Measurements from ENCODE around the gene CYRIA.

DNA sequence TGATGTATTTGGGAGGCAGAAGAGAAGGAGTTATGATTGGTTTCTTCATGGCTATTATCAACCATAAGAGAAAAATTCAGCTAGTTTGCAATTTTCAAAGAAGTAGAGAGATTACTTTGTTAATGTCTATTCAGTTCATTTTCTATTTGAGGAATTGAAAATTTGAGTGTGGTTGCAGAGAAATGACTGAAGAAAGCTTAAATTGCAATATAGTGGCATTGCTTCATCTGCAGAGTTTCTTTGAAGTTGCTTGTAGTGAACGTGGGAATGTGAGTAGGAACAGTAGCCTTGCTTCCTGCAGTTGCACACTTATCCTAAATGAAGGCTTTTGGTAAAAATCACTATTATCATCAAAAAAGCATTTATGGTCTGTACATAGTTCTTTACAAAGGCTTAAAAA lies 14.7 kb upstream of the CYRIA start:
- TF ChIP-seq, protein P1, sequence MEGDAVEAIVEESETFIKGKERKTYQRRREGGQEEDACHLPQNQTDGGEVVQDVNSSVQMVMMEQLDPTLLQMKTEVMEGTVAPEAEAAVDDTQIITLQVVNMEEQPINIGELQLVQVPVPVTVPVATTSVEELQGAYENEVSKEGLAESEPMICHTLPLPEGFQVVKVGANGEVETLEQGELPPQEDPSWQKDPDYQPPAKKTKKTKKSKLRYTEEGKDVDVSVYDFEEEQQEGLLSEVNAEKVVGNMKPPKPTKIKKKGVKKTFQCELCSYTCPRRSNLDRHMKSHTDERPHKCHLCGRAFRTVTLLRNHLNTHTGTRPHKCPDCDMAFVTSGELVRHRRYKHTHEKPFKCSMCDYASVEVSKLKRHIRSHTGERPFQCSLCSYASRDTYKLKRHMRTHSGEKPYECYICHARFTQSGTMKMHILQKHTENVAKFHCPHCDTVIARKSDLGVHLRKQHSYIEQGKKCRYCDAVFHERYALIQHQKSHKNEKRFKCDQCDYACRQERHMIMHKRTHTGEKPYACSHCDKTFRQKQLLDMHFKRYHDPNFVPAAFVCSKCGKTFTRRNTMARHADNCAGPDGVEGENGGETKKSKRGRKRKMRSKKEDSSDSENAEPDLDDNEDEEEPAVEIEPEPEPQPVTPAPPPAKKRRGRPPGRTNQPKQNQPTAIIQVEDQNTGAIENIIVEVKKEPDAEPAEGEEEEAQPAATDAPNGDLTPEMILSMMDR (IDR thresholded peaks at IDR 0.05 in 4 of 5, conservative IDR thresholded peaks at IDR 0.05 in 1 of 5) = no peak
- no peak for TF ChIP-seq POLR2A (IDR thresholded peaks at IDR 0.05)
